ELF-1 (cell line): Measurements from ENCODE around the gene PLEKHS1.
"Not testable (repeated sequence)": the region's sequence is repeated elsewhere in the genome, so short reads cannot be mapped to it uniquely, and the experiment has no call there.

Source experiments
- DNase-seq: peaks from one replicate; pipeline ENCODE4 v3.0.0-alpha.2; 2016; ENCODE audit warnings: low read depth, low spot score

Gene PLEKHS1

GRCh38 chr10:113788604-113789083, 37.2 kb downstream of the PLEKHS1 start:
- DNase-seq: peak; percentile 40

DNA sequence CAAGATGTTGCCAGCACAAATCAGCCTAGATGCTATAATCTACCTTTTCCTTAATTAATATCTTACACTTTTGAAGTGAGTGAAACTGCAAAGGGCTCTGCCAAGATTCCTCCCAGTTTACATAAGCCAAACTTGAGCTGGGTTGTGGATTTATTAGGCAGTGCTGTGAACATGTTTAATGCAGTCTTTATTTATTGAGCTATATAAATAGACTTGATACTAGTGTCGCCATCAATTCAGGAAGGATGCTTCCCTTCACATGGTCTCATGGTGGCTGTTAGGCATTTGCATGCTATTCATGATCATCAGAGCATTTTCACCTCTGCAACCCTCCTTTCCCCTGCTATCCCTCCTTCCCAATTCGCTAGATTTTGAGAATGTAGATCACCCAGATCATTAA, 40.2 kb downstream of the PLEKHS1 start:
- DNase-seq: no peak

GRCh38 chr10:113801569-113801968, 50.1 kb downstream of the PLEKHS1 start:
- DNase-seq: no peak

GRCh38 chr10:113802997-113803396, 51.5 kb downstream of the PLEKHS1 start:
- no peak for DNase-seq

DNA sequence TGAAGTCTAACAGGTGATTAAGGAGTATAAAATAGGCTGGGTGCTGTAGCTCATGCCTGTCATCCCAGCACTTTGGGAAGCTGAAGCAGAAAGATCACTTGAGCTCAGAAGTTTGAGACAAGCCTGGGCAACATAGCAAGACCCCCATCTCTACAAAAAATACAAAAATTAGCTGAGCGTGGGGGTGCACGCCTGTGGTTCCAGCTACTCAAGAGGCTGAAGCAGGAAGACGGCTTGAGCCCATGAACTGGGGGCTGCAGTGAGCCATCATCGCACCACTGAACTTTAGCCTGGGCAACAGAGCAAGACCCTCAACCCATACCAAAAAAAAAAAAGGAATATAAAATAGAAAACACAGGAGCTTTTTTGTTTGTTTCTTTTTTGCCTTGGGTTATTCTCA, 55.0 kb downstream of the PLEKHS1 start:
- no peak for DNase-seq

GRCh38 chr10:113808168-113808567, 56.7 kb downstream of the PLEKHS1 start:
- DNase-seq: no peak

GRCh38 chr10:113814700-113815099, 63.2 kb downstream of the PLEKHS1 start:
- not testable (repeated sequence) for DNase-seq

- no peak for DNase-seq
These were observed 68.5 kb downstream of the PLEKHS1 start for GRCh38 chr10:113819989-113820388.

GRCh38 chr10:113820507-113820906, 69.0 kb downstream of the PLEKHS1 start:
- DNase-seq: peak; percentile 45

GRCh38 chr10:113821306-113821705, 69.8 kb downstream of the PLEKHS1 start:
- peak; percentile 12 for DNase-seq

- no peak for DNase-seq
These were observed 70.7 kb downstream of the PLEKHS1 start for GRCh38 chr10:113822174-113822573.

DNA sequence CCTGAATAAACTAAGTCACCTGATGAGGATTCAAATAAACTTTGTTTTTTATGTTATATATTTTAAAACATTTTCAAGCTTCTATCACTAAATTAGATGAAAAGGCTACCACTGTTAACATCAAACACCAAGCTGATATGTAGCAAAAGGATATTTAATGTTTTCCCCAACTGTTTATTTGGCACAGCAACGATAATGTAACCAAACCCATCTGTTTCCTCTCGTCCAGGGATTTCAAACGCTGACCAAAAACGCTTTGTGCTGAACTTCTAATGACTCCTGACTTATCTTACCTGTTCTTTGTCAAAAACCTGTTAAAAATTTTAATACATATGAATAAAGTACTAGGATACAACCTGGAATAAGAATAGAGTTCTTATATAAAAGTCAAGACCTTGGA, 71.9 kb downstream of the PLEKHS1 start:
- DNase-seq: no peak

GRCh38 chr10:113825791-113826190, 74.3 kb downstream of the PLEKHS1 start:
- DNase-seq: no peak

GRCh38 chr10:113828567-113828966, 77.1 kb downstream of the PLEKHS1 start:
- not testable (repeated sequence) for DNase-seq
